ENCODE measurements around the gene GSTA1. TPM values are rescaled to one million over a fixed set of nuclear protein-coding genes. Genes with fewer than 3 reads are reported as not detected.
"Not testable (repeated sequence)": the region's sequence is repeated elsewhere in the genome, so short reads cannot be mapped to it uniquely, and the experiment has no call there.

Gene GSTA1
- total RNA-seq, 3 donors from 2014 or later (not counting 1 experiment from before 2014, with no cell fraction given) = not detected

GRCh38 chr6:52808660-52809059, 5.0 kb upstream of the GSTA1 start:
- no peak for TF ChIP-seq CTCF (IDR thresholded peaks at IDR 0.05)
- Mint-ChIP-seq H3K9me3 (no peaks in the 10 kb centered on the region), H3K4me3 (no peak overlapping the region), H3K36me3 (no peaks in the 10 kb centered on the region), H3K4me1 (no peaks in the 10 kb centered on the region), H3K27me3 (ENCODE audit: low read depth in 2 of 2) (peaks cover 11 to 46% of the 10 kb centered on the region in 2 donors), H3K27ac (no peak overlapping the region)
- no peak overlapping the region for H3K27ac ChIP-seq (ENCODE audit: low read length)
- no peaks in the 10 kb centered on the region for H3K4me1 ChIP-seq (ENCODE audit: control insufficient read depth, insufficient read depth, low read length)
- H3K27me3 ChIP-seq (ENCODE audit: control insufficient read depth, insufficient read depth, low read length) = no peaks in the 10 kb centered on the region
- intact Hi-C loops (cut with micrococcal nuclease) = no loop called here
- ATAC-seq (no peak), DNase-seq (no peak)
- 89% methylated on average over 5 of the region's 5 CpGs for WGBS (ENCODE audit: insufficient coverage)
- H3K9me3 ChIP-seq (ENCODE audit: control insufficient read depth, insufficient read depth, low read length) = no peaks in the 10 kb centered on the region
- no peaks in the 10 kb centered on the region for H3K36me3 ChIP-seq (ENCODE audit: control insufficient read depth, insufficient read depth, low read length)
- H3K4me3 ChIP-seq (ENCODE audit: low read length) = no peak overlapping the region

GRCh38 chr6:52802806-52803205, 810 bp downstream of the GSTA1 start:
- no peak overlapping the region for H3K27ac Mint-ChIP-seq
- DNase-seq (no peak), ATAC-seq (no peak)
- intact Hi-C loops (cut with micrococcal nuclease) = no loop called here
- H3K4me3 ChIP-seq (ENCODE audit: low read length) = no peak overlapping the region
- no peak overlapping the region for H3K27ac ChIP-seq (ENCODE audit: low read length)
- TF ChIP-seq CTCF (IDR thresholded peaks at IDR 0.05) = no peak
- H3K9me3 ChIP-seq (ENCODE audit: control insufficient read depth, insufficient read depth, low read length) = no peaks in the 10 kb centered on the region
- WGBS (ENCODE audit: insufficient coverage) = 100% methylated on average over 1 of the region's 1 CpG
- no peaks in the 10 kb centered on the region for H3K36me3 ChIP-seq (ENCODE audit: control insufficient read depth, insufficient read depth, low read length)
- no peak overlapping the region for H3K4me3 Mint-ChIP-seq
- peaks cover 11 to 50% of the 10 kb centered on the region in 2 donors for H3K27me3 Mint-ChIP-seq (ENCODE audit: low read depth in 2 of 2)
- H3K27me3 ChIP-seq (ENCODE audit: control insufficient read depth, insufficient read depth, low read length) = peaks cover 3% of the 10 kb centered on the region
- no peaks in the 10 kb centered on the region for H3K4me1 Mint-ChIP-seq
- H3K4me1 ChIP-seq (ENCODE audit: control insufficient read depth, insufficient read depth, low read length) = no peaks in the 10 kb centered on the region
- H3K9me3 Mint-ChIP-seq = no peaks in the 10 kb centered on the region
- H3K36me3 Mint-ChIP-seq = no peaks in the 10 kb centered on the region

GRCh38 chr6:52801188-52801841, 2.3 kb downstream of the GSTA1 start:
- Mint-ChIP-seq H3K9me3 (no peaks in the 10 kb centered on the region), H3K27ac (no peak overlapping the region), H3K4me1 (no peaks in the 10 kb centered on the region), H3K27me3 (ENCODE audit: low read depth in 2 of 2) (peaks cover 14 to 62% of the 10 kb centered on the region in 2 donors), H3K36me3 (no peaks in the 10 kb centered on the region), H3K4me3 (no peak overlapping the region)
- no peaks in the 10 kb centered on the region for H3K4me1 ChIP-seq (ENCODE audit: control insufficient read depth, insufficient read depth, low read length)
- DNase-seq (no peak), ATAC-seq (no peak)
- 93% methylated on average over 1 of the region's 2 CpGs for WGBS (ENCODE audit: insufficient coverage)
- H3K27me3 ChIP-seq (ENCODE audit: control insufficient read depth, insufficient read depth, low read length) = peaks cover 3% of the 10 kb centered on the region
- no peak for TF ChIP-seq CTCF (IDR thresholded peaks at IDR 0.05)
- H3K4me3 ChIP-seq (ENCODE audit: low read length) = no peak overlapping the region
- intact Hi-C loops (cut with micrococcal nuclease) = no loop called here
- no peaks in the 10 kb centered on the region for H3K9me3 ChIP-seq (ENCODE audit: control insufficient read depth, insufficient read depth, low read length)
- H3K36me3 ChIP-seq (ENCODE audit: control insufficient read depth, insufficient read depth, low read length) = no peaks in the 10 kb centered on the region
- H3K27ac ChIP-seq (ENCODE audit: low read length) = no peak overlapping the region

- H3K9me3 Mint-ChIP-seq; H3K4me3 Mint-ChIP-seq; intact Hi-C loops (cut with micrococcal nuclease); ATAC-seq; H3K27ac ChIP-seq (ENCODE audit: low read length); DNase-seq; H3K36me3 Mint-ChIP-seq; H3K36me3 ChIP-seq (ENCODE audit: control insufficient read depth, insufficient read depth, low read length); H3K4me3 ChIP-seq (ENCODE audit: low read length); H3K27ac Mint-ChIP-seq; H3K27me3 ChIP-seq (ENCODE audit: control insufficient read depth, insufficient read depth, low read length); H3K4me1 Mint-ChIP-seq; H3K4me1 ChIP-seq (ENCODE audit: control insufficient read depth, insufficient read depth, low read length); H3K9me3 ChIP-seq (ENCODE audit: control insufficient read depth, insufficient read depth, low read length): not testable (repeated sequence)
- peaks cover 11 to 68% of the 10 kb centered on the region in 2 donors for H3K27me3 Mint-ChIP-seq (ENCODE audit: low read depth in 2 of 2)
- WGBS (ENCODE audit: insufficient coverage) = no CpG with 5 or more reads among the region's 1 CpG
Observed at GRCh38 chr6:52799272-52799671, 4.3 kb downstream of the GSTA1 start.

- H3K4me1 Mint-ChIP-seq; H3K9me3 Mint-ChIP-seq; H3K36me3 Mint-ChIP-seq; H3K4me3 Mint-ChIP-seq; intact Hi-C loops (cut with micrococcal nuclease); DNase-seq; H3K27ac Mint-ChIP-seq; H3K27me3 ChIP-seq (ENCODE audit: control insufficient read depth, insufficient read depth, low read length); H3K4me3 ChIP-seq (ENCODE audit: low read length); H3K4me1 ChIP-seq (ENCODE audit: control insufficient read depth, insufficient read depth, low read length); H3K9me3 ChIP-seq (ENCODE audit: control insufficient read depth, insufficient read depth, low read length); H3K27ac ChIP-seq (ENCODE audit: low read length); ATAC-seq; H3K36me3 ChIP-seq (ENCODE audit: control insufficient read depth, insufficient read depth, low read length): not testable (repeated sequence)
- WGBS (ENCODE audit: insufficient coverage) = 81% methylated on average over 2 of the region's 2 CpGs
- peaks cover 18 to 51% of the 10 kb centered on the region in 2 donors for H3K27me3 Mint-ChIP-seq (ENCODE audit: low read depth in 2 of 2)
Observed at GRCh38 chr6:52794366-52794765, 9.2 kb downstream of the GSTA1 start.
